Progenitor cell of endocrine pancreas (in vitro differentiated cells): Measurements from ENCODE around the gene ARHGAP26. TPM values are rescaled to one million over a fixed set of nuclear protein-coding genes. Genes with fewer than 3 reads are reported as not detected.
"Not testable (repeated sequence)": the region's sequence is repeated elsewhere in the genome, so short reads cannot be mapped to it uniquely, and the experiment has no call there.

ENCODE experiments used
- DNase-seq: peaks from one replicate; pipeline ENCODE4 v3.0.0; 2021; ENCODE audit warnings: low spot score; ENCODE audit not compliant: unreplicated experiment
- H3K27ac Mint-ChIP-seq: 2 replicates; pipeline ENCODE4 v1.8.0; 2021; ENCODE audit warnings: mild to moderate bottlenecking, moderate library complexity, mixed read lengths
- H3K27me3 Mint-ChIP-seq: 2 replicates; pipeline ENCODE4 v1.8.0; 2021; ENCODE audit warnings: mixed read lengths
- H3K36me3 Mint-ChIP-seq: 2 replicates; pipeline ENCODE4 v1.8.0; 2022; ENCODE audit warnings: mixed read lengths; ENCODE audit not compliant: insufficient read depth
- H3K4me1 Mint-ChIP-seq: 2 replicates; pipeline ENCODE4 v1.8.0; 2021; ENCODE audit warnings: low read depth, mixed read lengths
- H3K4me3 Mint-ChIP-seq: 2 replicates; pipeline ENCODE4 v1.8.0; 2021; ENCODE audit warnings: low read depth, mild to moderate bottlenecking, moderate library complexity, mixed read lengths
- H3K9me3 Mint-ChIP-seq: 2 replicates; pipeline ENCODE4 v1.8.0; 2021; ENCODE audit warnings: low read depth, mixed read lengths
- CTCF ChIP-seq: fragments of 200-600 bp; sonication (generic); IDR thresholded peaks from one replicate; pipeline ENCODE4 v1.5.0; 2021; ENCODE audit warnings: antibody characterized with exemption, mild to moderate bottlenecking; ENCODE audit not compliant: unreplicated experiment
- total RNA-seq: library from RNA; stranded (reverse); gene quantifications from 2 replicates; pipeline ENCODE4 v1.2.1, GENCODE V29; 2021

Gene ARHGAP26
- total RNA-seq, 1 donor from 2014 or later, result 21.3 TPM

- Mint-ChIP-seq H3K9me3 (peaks cover 11% of the 10 kb centered on the region), H3K36me3 (peaks cover 7% of the 10 kb centered on the region), H3K27ac (no peak overlapping the region), H3K4me1 (peaks cover 1% of the 10 kb centered on the region), H3K4me3 (no peak overlapping the region), H3K27me3 (no peaks in the 10 kb centered on the region)
- no peak for TF ChIP-seq CTCF
- no peak for DNase-seq
Observed at GRCh38 chr5:143199843-143200242, 429.7 kb downstream of the ARHGAP26 start.

GRCh38 chr5:143200781-143201398 is 430.7 kb downstream of the ARHGAP26 start:
- no peak for DNase-seq
- no peak for TF ChIP-seq CTCF
- Mint-ChIP-seq H3K4me3 (no peak overlapping the region), H3K4me1 (peaks cover 2% of the 10 kb centered on the region), H3K27ac (peak overlapping the region; percentile 56), H3K9me3 (peaks cover 11% of the 10 kb centered on the region), H3K36me3 (peaks cover 7% of the 10 kb centered on the region), H3K27me3 (no peaks in the 10 kb centered on the region)

GRCh38 chr5:143201589-143201988 is 431.4 kb downstream of the ARHGAP26 start:
- Mint-ChIP-seq H3K4me1 (peaks cover 9% of the 10 kb centered on the region), H3K36me3 (peaks cover 7% of the 10 kb centered on the region), H3K4me3 (no peak overlapping the region), H3K9me3 (peaks cover 11% of the 10 kb centered on the region), H3K27me3 (no peaks in the 10 kb centered on the region), H3K27ac (no peak overlapping the region)
- no peak for TF ChIP-seq CTCF
- no peak for DNase-seq

- H3K27me3 Mint-ChIP-seq, DNase-seq, H3K9me3 Mint-ChIP-seq, H3K27ac Mint-ChIP-seq, H3K36me3 Mint-ChIP-seq, H3K4me3 Mint-ChIP-seq: not testable (repeated sequence)
- peaks cover 17% of the 10 kb centered on the region for H3K4me1 Mint-ChIP-seq
Observed at GRCh38 chr5:143203301-143203956, 433.3 kb downstream of the ARHGAP26 start.

GRCh38 chr5:143204474-143205246 is 434.5 kb downstream of the ARHGAP26 start:
- TF ChIP-seq CTCF, result no peak
- Mint-ChIP-seq H3K9me3 (peaks cover 5% of the 10 kb centered on the region), H3K27ac (no peak overlapping the region), H3K36me3 (peaks cover 3% of the 10 kb centered on the region), H3K4me3 (no peak overlapping the region), H3K27me3 (no peaks in the 10 kb centered on the region), H3K4me1 (peaks cover 17% of the 10 kb centered on the region)
- DNase-seq, result no peak
